Adrenal gland (tissue), 5 donors: ENCODE data around the gene BCAS4.

Source experiments
- CTCF ChIP-seq, 6 experiments: fragments of 450-650 bp in 4 of 6; fragments of 200-600 bp in 2 of 6; sonication (generic) in 1 of 6; IDR thresholded peaks; 1 replicate in 5 of 6; 2 replicates in 1 of 6; pipeline versions ENCODE4 v1.5.1 to v1.8.0; 2016 to 2021; ENCODE audit warnings: antibody characterized with exemption in 6 of 6, mild to moderate bottlenecking in 2 of 6, moderate library complexity in 1 of 6
- POLR2A ChIP-seq, 2 donors: fragments of 450-650 bp; IDR thresholded peaks; one replicate each; pipeline ENCODE4 v1.6.1; 2017; ENCODE audit warnings: antibody characterized with exemption in 2 of 2, mild to moderate bottlenecking in 2 of 2, moderate library complexity in 1 of 2
- donor health status: DM: no; HTN: no; CAD: no.

- TF ChIP-seq CTCF (IDR thresholded peaks at IDR 0.05) (no peak), POLR2A (IDR thresholded peaks at IDR 0.05) (no peak)
Observed at GRCh38 chr20:50843331-50844276, 48.7 kb downstream of the BCAS4 start.
